ENCODE measurements around the gene SYNPO2L. TPM values are rescaled to one million over a fixed set of nuclear protein-coding genes. Genes with fewer than 3 reads are reported as not detected.

SYNPO2L gene
- total and polyA plus RNA-seq, 9 of the 15 experiments (the other 6 are each of a cell fraction or from before 2014, with no cell fraction given), result 0.03 to 0.07 TPM; not detected in 7

DNA sequence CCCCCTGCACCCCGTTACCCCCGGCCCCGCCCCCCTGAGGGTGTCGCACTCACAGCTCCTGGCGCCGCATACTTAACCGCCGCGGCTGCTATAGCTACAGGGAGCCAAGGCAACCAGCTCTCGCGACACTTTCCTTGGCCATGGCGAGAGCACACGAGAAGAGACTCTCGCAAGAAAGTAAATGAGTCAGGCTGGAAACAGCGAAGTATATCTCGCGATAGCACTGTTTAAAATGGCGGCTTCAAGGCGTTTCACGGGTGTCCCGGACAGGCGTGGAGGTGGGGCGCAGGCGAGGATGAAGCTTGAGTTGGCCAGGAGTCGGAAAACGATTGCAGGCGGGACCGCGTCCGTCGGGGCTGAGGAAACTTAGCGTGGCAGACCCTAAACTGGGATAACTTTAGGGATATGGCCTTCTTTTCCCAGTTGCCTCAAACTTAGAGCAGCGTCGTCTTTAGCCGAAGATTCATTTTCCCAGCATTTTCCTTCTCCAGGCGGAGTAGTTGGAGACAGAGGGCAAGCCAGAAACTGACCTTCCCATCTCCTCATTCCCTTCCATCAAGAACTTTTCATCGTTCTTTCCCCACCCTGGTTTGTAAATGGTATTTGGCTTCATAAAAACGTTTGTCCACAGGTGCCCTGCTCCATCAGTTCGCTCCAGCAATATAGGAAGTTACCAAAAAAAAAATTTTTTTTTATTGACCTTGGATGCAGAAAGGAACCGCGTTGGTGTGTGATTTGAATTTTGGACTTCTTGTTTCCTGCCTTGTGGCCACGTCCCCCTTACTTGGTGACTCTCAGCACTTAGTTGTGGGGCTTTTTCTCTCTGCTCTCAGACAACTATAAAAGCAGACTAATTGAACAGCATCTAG, 29.7 kb downstream of the SYNPO2L start (continued):
- TF ChIP-seq, protein P1, sequence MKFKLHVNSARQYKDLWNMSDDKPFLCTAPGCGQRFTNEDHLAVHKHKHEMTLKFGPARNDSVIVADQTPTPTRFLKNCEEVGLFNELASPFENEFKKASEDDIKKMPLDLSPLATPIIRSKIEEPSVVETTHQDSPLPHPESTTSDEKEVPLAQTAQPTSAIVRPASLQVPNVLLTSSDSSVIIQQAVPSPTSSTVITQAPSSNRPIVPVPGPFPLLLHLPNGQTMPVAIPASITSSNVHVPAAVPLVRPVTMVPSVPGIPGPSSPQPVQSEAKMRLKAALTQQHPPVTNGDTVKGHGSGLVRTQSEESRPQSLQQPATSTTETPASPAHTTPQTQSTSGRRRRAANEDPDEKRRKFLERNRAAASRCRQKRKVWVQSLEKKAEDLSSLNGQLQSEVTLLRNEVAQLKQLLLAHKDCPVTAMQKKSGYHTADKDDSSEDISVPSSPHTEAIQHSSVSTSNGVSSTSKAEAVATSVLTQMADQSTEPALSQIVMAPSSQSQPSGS (CRISPR knock-in tag; IDR thresholded peaks at IDR 0.05), result no peak
- TF ChIP-seq, protein P2, sequence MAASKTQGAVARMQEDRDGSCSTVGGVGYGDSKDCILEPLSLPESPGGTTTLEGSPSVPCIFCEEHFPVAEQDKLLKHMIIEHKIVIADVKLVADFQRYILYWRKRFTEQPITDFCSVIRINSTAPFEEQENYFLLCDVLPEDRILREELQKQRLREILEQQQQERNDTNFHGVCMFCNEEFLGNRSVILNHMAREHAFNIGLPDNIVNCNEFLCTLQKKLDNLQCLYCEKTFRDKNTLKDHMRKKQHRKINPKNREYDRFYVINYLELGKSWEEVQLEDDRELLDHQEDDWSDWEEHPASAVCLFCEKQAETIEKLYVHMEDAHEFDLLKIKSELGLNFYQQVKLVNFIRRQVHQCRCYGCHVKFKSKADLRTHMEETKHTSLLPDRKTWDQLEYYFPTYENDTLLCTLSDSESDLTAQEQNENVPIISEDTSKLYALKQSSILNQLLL (CRISPR knock-in tag; IDR thresholded peaks at IDR 0.05; ENCODE audit: borderline replicate concordance), result no peak
- TF ChIP-seq NFE2 (IDR thresholded peaks at IDR 0.05; ENCODE audit: low read depth) (peak; percentile 37; the same call in 1 of the 2 replicates), BRD4 (IDR thresholded peaks at IDR 0.05) (peak; percentile 96), KDM5B (IDR thresholded peaks at IDR 0.05; ENCODE audit: insufficient replicate concordance, low read depth, low read length) (peak; percentile 96), STAT5A (IDR thresholded peaks at IDR 0.05; ENCODE audit: borderline replicate concordance, low read length) (0 out of 2 replicates have a peak, but pooled peaks have one; percentile 30), JUNB (CRISPR knock-in tag; conservative IDR thresholded peaks at IDR 0.05) (no peak), ZC3H8 (IDR thresholded peaks at IDR 0.05) (no peak), THRAP3 (IDR thresholded peaks at IDR 0.05; ENCODE audit: borderline replicate concordance) (no peak), HNRNPH1 (optimal IDR thresholded peaks at IDR 0.05; ENCODE audit: low read depth, low read length) (no peak), ZNF24 (IDR thresholded peaks at IDR 0.05) (no peak), MED1 (CRISPR knock-in tag; IDR thresholded peaks at IDR 0.05; ENCODE audit: borderline replicate concordance) (no peak), MCM3 (IDR thresholded peaks at IDR 0.05) (no peak), ATF1 (CRISPR knock-in tag; IDR thresholded peaks at IDR 0.05) (no peak), ATF1 (tag; IDR thresholded peaks at IDR 0.05) (no peak)
- TF ChIP-seq, protein P3, sequence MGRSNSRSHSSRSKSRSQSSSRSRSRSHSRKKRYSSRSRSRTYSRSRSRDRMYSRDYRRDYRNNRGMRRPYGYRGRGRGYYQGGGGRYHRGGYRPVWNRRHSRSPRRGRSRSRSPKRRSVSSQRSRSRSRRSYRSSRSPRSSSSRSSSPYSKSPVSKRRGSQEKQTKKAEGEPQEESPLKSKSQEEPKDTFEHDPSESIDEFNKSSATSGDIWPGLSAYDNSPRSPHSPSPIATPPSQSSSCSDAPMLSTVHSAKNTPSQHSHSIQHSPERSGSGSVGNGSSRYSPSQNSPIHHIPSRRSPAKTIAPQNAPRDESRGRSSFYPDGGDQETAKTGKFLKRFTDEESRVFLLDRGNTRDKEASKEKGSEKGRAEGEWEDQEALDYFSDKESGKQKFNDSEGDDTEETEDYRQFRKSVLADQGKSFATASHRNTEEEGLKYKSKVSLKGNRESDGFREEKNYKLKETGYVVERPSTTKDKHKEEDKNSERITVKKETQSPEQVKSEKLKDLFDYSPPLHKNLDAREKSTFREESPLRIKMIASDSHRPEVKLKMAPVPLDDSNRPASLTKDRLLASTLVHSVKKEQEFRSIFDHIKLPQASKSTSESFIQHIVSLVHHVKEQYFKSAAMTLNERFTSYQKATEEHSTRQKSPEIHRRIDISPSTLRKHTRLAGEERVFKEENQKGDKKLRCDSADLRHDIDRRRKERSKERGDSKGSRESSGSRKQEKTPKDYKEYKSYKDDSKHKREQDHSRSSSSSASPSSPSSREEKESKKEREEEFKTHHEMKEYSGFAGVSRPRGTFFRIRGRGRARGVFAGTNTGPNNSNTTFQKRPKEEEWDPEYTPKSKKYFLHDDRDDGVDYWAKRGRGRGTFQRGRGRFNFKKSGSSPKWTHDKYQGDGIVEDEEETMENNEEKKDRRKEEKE (IDR thresholded peaks at IDR 0.05; ENCODE audit: borderline replicate concordance in 1 of 2, control insufficient read depth in 1 of 2, low read depth in 2 of 2, low read length in 1 of 2), result peak in 1 of 2 experiments; percentile 48; a peak in 1 of 4 replicates
- TF ChIP-seq, protein P4, sequence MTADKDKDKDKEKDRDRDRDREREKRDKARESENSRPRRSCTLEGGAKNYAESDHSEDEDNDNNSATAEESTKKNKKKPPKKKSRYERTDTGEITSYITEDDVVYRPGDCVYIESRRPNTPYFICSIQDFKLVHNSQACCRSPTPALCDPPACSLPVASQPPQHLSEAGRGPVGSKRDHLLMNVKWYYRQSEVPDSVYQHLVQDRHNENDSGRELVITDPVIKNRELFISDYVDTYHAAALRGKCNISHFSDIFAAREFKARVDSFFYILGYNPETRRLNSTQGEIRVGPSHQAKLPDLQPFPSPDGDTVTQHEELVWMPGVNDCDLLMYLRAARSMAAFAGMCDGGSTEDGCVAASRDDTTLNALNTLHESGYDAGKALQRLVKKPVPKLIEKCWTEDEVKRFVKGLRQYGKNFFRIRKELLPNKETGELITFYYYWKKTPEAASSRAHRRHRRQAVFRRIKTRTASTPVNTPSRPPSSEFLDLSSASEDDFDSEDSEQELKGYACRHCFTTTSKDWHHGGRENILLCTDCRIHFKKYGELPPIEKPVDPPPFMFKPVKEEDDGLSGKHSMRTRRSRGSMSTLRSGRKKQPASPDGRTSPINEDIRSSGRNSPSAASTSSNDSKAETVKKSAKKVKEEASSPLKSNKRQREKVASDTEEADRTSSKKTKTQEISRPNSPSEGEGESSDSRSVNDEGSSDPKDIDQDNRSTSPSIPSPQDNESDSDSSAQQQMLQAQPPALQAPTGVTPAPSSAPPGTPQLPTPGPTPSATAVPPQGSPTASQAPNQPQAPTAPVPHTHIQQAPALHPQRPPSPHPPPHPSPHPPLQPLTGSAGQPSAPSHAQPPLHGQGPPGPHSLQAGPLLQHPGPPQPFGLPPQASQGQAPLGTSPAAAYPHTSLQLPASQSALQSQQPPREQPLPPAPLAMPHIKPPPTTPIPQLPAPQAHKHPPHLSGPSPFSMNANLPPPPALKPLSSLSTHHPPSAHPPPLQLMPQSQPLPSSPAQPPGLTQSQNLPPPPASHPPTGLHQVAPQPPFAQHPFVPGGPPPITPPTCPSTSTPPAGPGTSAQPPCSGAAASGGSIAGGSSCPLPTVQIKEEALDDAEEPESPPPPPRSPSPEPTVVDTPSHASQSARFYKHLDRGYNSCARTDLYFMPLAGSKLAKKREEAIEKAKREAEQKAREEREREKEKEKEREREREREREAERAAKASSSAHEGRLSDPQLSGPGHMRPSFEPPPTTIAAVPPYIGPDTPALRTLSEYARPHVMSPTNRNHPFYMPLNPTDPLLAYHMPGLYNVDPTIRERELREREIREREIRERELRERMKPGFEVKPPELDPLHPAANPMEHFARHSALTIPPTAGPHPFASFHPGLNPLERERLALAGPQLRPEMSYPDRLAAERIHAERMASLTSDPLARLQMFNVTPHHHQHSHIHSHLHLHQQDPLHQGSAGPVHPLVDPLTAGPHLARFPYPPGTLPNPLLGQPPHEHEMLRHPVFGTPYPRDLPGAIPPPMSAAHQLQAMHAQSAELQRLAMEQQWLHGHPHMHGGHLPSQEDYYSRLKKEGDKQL (CRISPR knock-in tag; IDR thresholded peaks at IDR 0.05; ENCODE audit: borderline replicate concordance), result no peak
